ENCODE results near the gene CDC14C. TPM values are rescaled to one million over a fixed set of nuclear protein-coding genes. Genes with fewer than 3 reads are reported as not detected.

CDC14C gene
- total and polyA plus RNA-seq, 2 donors (not counting 3 experiments of a cell fraction or from before 2014, with no cell fraction given): not detected

DNA sequence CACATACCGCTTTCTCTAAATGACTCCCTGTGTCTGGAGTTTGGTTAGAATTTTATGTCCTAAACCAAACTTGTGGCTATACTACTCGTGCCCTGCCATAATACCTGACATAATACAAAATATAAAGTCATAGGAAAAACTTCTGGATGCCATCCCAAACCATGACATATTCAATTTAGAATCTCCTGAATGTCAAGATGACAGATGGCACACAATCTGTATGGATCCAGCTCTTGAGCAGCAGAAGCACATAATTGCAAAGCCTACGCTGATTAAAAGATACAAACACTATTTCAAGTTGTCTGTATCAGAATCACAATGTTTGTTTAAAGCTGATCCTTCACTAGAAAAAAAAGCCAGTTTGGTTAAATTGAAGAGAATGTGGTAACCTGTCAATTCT, 22.4 kb upstream of the CDC14C start:
- intact Hi-C loops (cut with micrococcal nuclease) (no loop called here), dilution Hi-C loops (cut with MboI; ENCODE audit: extremely low pct_ligation_motif_present, low sequenced_read_pairs) (no loop called here)
- no peaks in the 10 kb centered on the region for H3K79me2 ChIP-seq (ENCODE audit: control insufficient read depth, insufficient read depth, low read length)
- no peaks in the 10 kb centered on the region for H3K9me3 ChIP-seq (replicated peaks; ENCODE audit: control insufficient read depth, insufficient read depth, low read length)
- no TSS peak for BruUV-seq (replicated peaks)
- H3K36me3 ChIP-seq (ENCODE audit: control insufficient read depth in 2 of 2, extremely low read depth in 1 of 2, insufficient read depth in 2 of 2, low read length in 2 of 2): no peaks in the 10 kb centered on the region
- H3K9me1 ChIP-seq (replicated peaks; ENCODE audit: control insufficient read depth, extremely low read depth, insufficient read depth, low read length): no peaks in the 10 kb centered on the region
- no peak overlapping the region for H3K9ac ChIP-seq (replicated peaks; ENCODE audit: extremely low read depth, insufficient read depth, low read length)
- H3K27me3 ChIP-seq (ENCODE audit: control insufficient read depth in 2 of 2, insufficient read depth in 2 of 2, low read length in 2 of 2): no peaks in the 10 kb centered on the region
- no peak overlapping the region for H3K4me3 ChIP-seq (replicated peaks in 1 of 3; ENCODE audit: insufficient read depth in 1 of 3, low read depth in 1 of 3, low read length in 3 of 3)
- H2AFZ ChIP-seq (ENCODE audit: low read depth, low read length): no peak overlapping the region
- no peaks in the 10 kb centered on the region for H3K4me1 ChIP-seq (ENCODE audit: control insufficient read depth, extremely low read depth, insufficient read depth, low read length)
- H3K4me2 ChIP-seq (ENCODE audit: insufficient read depth, low read length): no peak overlapping the region
- ChIA-PET POLR2A (no interaction called here), CTCF (no interaction called here)
- no peak overlapping the region for H3K27ac ChIP-seq (ENCODE audit: insufficient read depth, low read depth, low read length)
- no peak for FAIRE-seq
- no peaks in the 10 kb centered on the region for H4K20me1 ChIP-seq (replicated peaks; ENCODE audit: control insufficient read depth, extremely low read depth, insufficient read depth, low read length)
- TF ChIP-seq POLR2AphosphoS5 (IDR thresholded peaks at IDR 0.05; ENCODE audit: insufficient read depth, low read depth, low read length) (no peak), GATA2 (IDR thresholded peaks at IDR 0.05; ENCODE audit: insufficient read depth, insufficient read length, low read depth, low read length) (no peak), EZH2 (IDR thresholded peaks at IDR 0.05; ENCODE audit: borderline replicate concordance, low read depth, low read length, severe bottlenecking) (no peak), JUN (IDR thresholded peaks at IDR 0.05; ENCODE audit: borderline replicate concordance, insufficient read depth, insufficient read length, low read depth) (no peak), FOS (IDR thresholded peaks at IDR 0.05; ENCODE audit: borderline replicate concordance, insufficient read depth, low read length) (no peak)
- TF ChIP-seq, protein P1, sequence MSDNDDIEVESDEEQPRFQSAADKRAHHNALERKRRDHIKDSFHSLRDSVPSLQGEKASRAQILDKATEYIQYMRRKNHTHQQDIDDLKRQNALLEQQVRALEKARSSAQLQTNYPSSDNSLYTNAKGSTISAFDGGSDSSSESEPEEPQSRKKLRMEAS (IDR thresholded peaks at IDR 0.05; ENCODE audit: insufficient read depth, insufficient read length): no peak
- no peak for DNase-seq (ENCODE audit: low read depth, low spot score)

DNA sequence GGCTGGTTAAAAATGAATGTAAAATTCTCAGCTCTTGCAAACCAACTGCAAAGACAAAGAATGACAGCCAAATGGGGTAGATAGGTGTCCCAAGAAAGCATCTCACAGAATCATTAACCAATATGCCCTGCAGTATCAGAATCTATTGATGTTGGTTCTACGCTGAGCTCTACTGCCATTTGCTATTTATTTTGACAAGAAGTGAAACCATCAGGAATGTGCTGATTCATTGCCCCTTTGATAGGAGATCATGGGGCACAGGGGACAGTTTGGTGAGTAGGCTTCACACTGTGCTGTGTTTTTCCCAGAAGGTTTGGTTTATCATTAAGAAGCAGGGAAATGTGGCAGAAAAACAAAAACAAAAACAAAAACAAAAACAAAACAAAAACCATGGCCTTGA, 19.4 kb upstream of the CDC14C start:
- BruUV-seq (replicated peaks): no TSS peak
- H3K27me3 ChIP-seq (ENCODE audit: control insufficient read depth in 2 of 2, insufficient read depth in 2 of 2, low read length in 2 of 2): no peaks in the 10 kb centered on the region
- CTCF ChIA-PET: no interaction called here

More for the DNA sequence above, 19.4 kb upstream of the CDC14C start:
- Histone ChIP-seq H3K4me1 (ENCODE audit: control insufficient read depth, extremely low read depth, insufficient read depth, low read length) (no peaks in the 10 kb centered on the region), H3K9me1 (replicated peaks; ENCODE audit: control insufficient read depth, extremely low read depth, insufficient read depth, low read length) (no peaks in the 10 kb centered on the region), H2AFZ (ENCODE audit: low read depth, low read length) (no peak overlapping the region), H3K4me2 (ENCODE audit: insufficient read depth, low read length) (no peak overlapping the region), H3K9ac (replicated peaks; ENCODE audit: extremely low read depth, insufficient read depth, low read length) (no peak overlapping the region), H3K36me3 (ENCODE audit: control insufficient read depth in 2 of 2, extremely low read depth in 1 of 2, insufficient read depth in 2 of 2, low read length in 2 of 2) (no peaks in the 10 kb centered on the region), H4K20me1 (replicated peaks; ENCODE audit: control insufficient read depth, extremely low read depth, insufficient read depth, low read length) (no peaks in the 10 kb centered on the region), H3K4me3 (replicated peaks in 1 of 3; ENCODE audit: insufficient read depth in 1 of 3, low read depth in 1 of 3, low read length in 3 of 3) (no peak overlapping the region), H3K27ac (ENCODE audit: insufficient read depth, low read depth, low read length) (no peak overlapping the region), H3K79me2 (ENCODE audit: control insufficient read depth, insufficient read depth, low read length) (no peaks in the 10 kb centered on the region), H3K9me3 (replicated peaks; ENCODE audit: control insufficient read depth, insufficient read depth, low read length) (no peaks in the 10 kb centered on the region)
- dilution Hi-C loops (cut with MboI; ENCODE audit: extremely low pct_ligation_motif_present, low sequenced_read_pairs): no loop called here
- no peak for FAIRE-seq
- TF ChIP-seq EZH2 (IDR thresholded peaks at IDR 0.05; ENCODE audit: borderline replicate concordance, low read depth, low read length, severe bottlenecking): no peak
- no peak for TF ChIP-seq POLR2A (IDR thresholded peaks at IDR 0.05; ENCODE audit: low read depth, low read length)
- no peak for TF ChIP-seq FOS (IDR thresholded peaks at IDR 0.05; ENCODE audit: borderline replicate concordance, insufficient read depth, low read length)
- TF ChIP-seq, protein P2, sequence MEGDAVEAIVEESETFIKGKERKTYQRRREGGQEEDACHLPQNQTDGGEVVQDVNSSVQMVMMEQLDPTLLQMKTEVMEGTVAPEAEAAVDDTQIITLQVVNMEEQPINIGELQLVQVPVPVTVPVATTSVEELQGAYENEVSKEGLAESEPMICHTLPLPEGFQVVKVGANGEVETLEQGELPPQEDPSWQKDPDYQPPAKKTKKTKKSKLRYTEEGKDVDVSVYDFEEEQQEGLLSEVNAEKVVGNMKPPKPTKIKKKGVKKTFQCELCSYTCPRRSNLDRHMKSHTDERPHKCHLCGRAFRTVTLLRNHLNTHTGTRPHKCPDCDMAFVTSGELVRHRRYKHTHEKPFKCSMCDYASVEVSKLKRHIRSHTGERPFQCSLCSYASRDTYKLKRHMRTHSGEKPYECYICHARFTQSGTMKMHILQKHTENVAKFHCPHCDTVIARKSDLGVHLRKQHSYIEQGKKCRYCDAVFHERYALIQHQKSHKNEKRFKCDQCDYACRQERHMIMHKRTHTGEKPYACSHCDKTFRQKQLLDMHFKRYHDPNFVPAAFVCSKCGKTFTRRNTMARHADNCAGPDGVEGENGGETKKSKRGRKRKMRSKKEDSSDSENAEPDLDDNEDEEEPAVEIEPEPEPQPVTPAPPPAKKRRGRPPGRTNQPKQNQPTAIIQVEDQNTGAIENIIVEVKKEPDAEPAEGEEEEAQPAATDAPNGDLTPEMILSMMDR (IDR thresholded peaks at IDR 0.05; ENCODE audit: extremely low read depth in 1 of 2, insufficient read depth in 1 of 2, low read depth in 1 of 2, low read length in 2 of 2): no peak
- no peak for TF ChIP-seq POLR2AphosphoS5 (IDR thresholded peaks at IDR 0.05; ENCODE audit: insufficient read depth, low read depth, low read length)
- no peak for TF ChIP-seq GATA2 (IDR thresholded peaks at IDR 0.05; ENCODE audit: insufficient read depth, insufficient read length, low read depth, low read length)
- POLR2A ChIA-PET: no interaction called here
- no peak for DNase-seq (ENCODE audit: low read depth, low spot score)
- intact Hi-C loops (cut with micrococcal nuclease): no loop called here

Measured in endothelial cell of umbilical vein (primary cell).